H1 (cell line): ENCODE data around the gene BARX2. TPM values are rescaled to one million over a fixed set of nuclear protein-coding genes. Genes with fewer than 3 reads are reported as not detected.

Experiments
- CTCF ChIA-PET: fragments of 300-600 bp; sonication (Branson Sonifier 250); formaldehyde crosslinking; loops from one replicate; lab custom pipeline; 2021; ENCODE audit not compliant: partially characterized antibody; lab: Charles Lee
- POLR2A ChIA-PET: fragments of 300-600 bp; sonication (Branson Sonifier 250); formaldehyde crosslinking; loops from one replicate; lab custom pipeline; 2021; ENCODE audit warnings: inconsistent platforms; ENCODE audit not compliant: partially characterized antibody; lab: Charles Lee
- DNase-seq, 2 experiments: peaks; one replicate each; pipeline versions ENCODE4 v3.0.0 to v3.0.0-alpha.2; 2010 to 2022; ENCODE audit warnings: low spot score in 2 of 2, low read depth in 1 of 2, mixed read lengths in 1 of 2
- FAIRE-seq: peaks from 2 replicates; lab custom pipeline; 2011; peaks lifted over from hg19 to GRCh38; lab: Jason Lieb, UNC
- H2AFZ ChIP-seq: 2 replicates; pipeline ENCODE4 v1.8.1; 2012; ENCODE audit warnings: low read length, inconsistent platforms
- H2AK5ac ChIP-seq: 2 replicates; pipeline ENCODE4 v1.6.1; 2013; ENCODE audit warnings: low read depth, low read length
- H2BK120ac ChIP-seq: replicated peaks from 2 replicates; pipeline ENCODE3; 2013; ENCODE audit warnings: low read depth, low read length, inconsistent platforms
- H2BK12ac ChIP-seq: 2 replicates; pipeline ENCODE4 v1.6.1; 2013; ENCODE audit warnings: low read depth, low read length
- H2BK15ac ChIP-seq: 2 replicates; pipeline ENCODE4 v1.6.1; 2013; ENCODE audit warnings: low read length
- H2BK20ac ChIP-seq: 2 replicates; pipeline ENCODE4 v1.6.1; 2013; ENCODE audit warnings: low read length
- H2BK5ac ChIP-seq: 2 replicates; pipeline ENCODE4 v1.6.1; 2013; ENCODE audit warnings: low read depth, low read length
- H3K14ac ChIP-seq: 2 replicates; pipeline ENCODE4 v1.6.1; 2013; ENCODE audit warnings: inconsistent platforms; ENCODE audit not compliant: insufficient read length
- H3K18ac ChIP-seq: 2 replicates; pipeline ENCODE4 v1.6.1; 2013; ENCODE audit warnings: low read length; ENCODE audit errors: extremely low read depth
- H3K23ac ChIP-seq: 2 replicates; pipeline ENCODE4 v1.6.1; 2013; ENCODE audit warnings: inconsistent platforms; ENCODE audit not compliant: insufficient read length
- H3K23me2 ChIP-seq: 2 replicates; pipeline ENCODE4 v1.6.1; 2013; ENCODE audit warnings: low read depth, low read length
- H3K27ac ChIP-seq: 2 replicates; pipeline ENCODE4 v1.6.1; 2011; ENCODE audit warnings: low read depth, low read length, inconsistent platforms
- H3K27me3 ChIP-seq, 4 experiments: replicated peaks in 1 of 4; 1 replicate in 1 of 4; 2 replicates in 3 of 4; pipeline versions ENCODE4 v1.6.1 to v1.8.1; 2011 to 2013; ENCODE audit warnings: low read length in 3 of 4, mild to moderate bottlenecking in 3 of 4, inconsistent platforms in 2 of 4, mixed read lengths in 2 of 4, moderate library complexity in 1 of 4; ENCODE audit not compliant: control insufficient read depth in 3 of 4, insufficient read depth in 3 of 4; ENCODE audit errors: extremely low read depth in 1 of 4
- H3K36me3 ChIP-seq, 4 experiments: 2 replicates each; pipeline versions ENCODE4 v1.6.1 to v1.8.1; 2011 to 2013; ENCODE audit warnings: mild to moderate bottlenecking in 4 of 4, low read length in 3 of 4, moderate library complexity in 2 of 4, control low read depth in 1 of 4, inconsistent platforms in 1 of 4; ENCODE audit not compliant: insufficient read depth in 4 of 4, control insufficient read depth in 2 of 4
- H3K4ac ChIP-seq: replicated peaks from 2 replicates; pipeline ENCODE3; 2013; ENCODE audit warnings: low read length, low read depth, mixed read lengths, inconsistent platforms; ENCODE audit not compliant: insufficient read length
- H3K4me1 ChIP-seq, 4 experiments: replicated peaks in 1 of 4; 1 replicate in 1 of 4; 2 replicates in 3 of 4; pipeline versions ENCODE4 v1.6.1 to v1.8.1; 2011 to 2013; ENCODE audit warnings: low read length in 3 of 4, inconsistent platforms in 2 of 4, mixed read lengths in 1 of 4; ENCODE audit not compliant: insufficient read depth in 4 of 4, control insufficient read depth in 3 of 4
- H3K4me2 ChIP-seq, 2 experiments: 2 replicates each; pipeline versions ENCODE4 v1.6.1 to v1.8.1; 2011 to 2013; ENCODE audit warnings: low read depth in 2 of 2, low read length in 2 of 2, control low read depth in 1 of 2, inconsistent platforms in 1 of 2, mild to moderate bottlenecking in 1 of 2; ENCODE audit not compliant: insufficient read depth in 1 of 2
- H3K4me3 ChIP-seq, 4 experiments: fragments of 200-600, 300-600 bp in 1 of 4; sonication (generic), shearing (Covaris generic), sonication (Bioruptor Twin) in 1 of 4; 2 replicates each; pipeline versions ENCODE4 v1.5.1 to v1.8.1; 2011 to 2016; ENCODE audit warnings: low read length in 4 of 4, low read depth in 3 of 4, control low read depth in 2 of 4, inconsistent platforms in 2 of 4, mild to moderate bottlenecking in 2 of 4, mixed read lengths in 1 of 4, moderate library complexity in 1 of 4; ENCODE audit not compliant: insufficient read depth in 2 of 4; ENCODE audit errors: extremely low read depth in 1 of 4
- H3K56ac ChIP-seq: replicated peaks from 2 replicates; pipeline ENCODE3; 2013; ENCODE audit warnings: low read depth, mild to moderate bottlenecking, mixed read lengths, low read length, inconsistent platforms; ENCODE audit not compliant: insufficient read length
- H3K79me1 ChIP-seq: 2 replicates; pipeline ENCODE4 v1.6.1; 2013; ENCODE audit warnings: low read depth, low read length, control low read depth
- H3K79me2 ChIP-seq, 2 experiments: 2 replicates each; pipeline versions ENCODE4 v1.6.1 to v1.8.1; 2012 to 2013; ENCODE audit warnings: low read length in 2 of 2, mild to moderate bottlenecking in 2 of 2, inconsistent platforms in 1 of 2; ENCODE audit not compliant: insufficient read depth in 2 of 2, control insufficient read depth in 1 of 2
- H3K9ac ChIP-seq, 4 experiments: replicated peaks in 1 of 4; 1 replicate in 1 of 4; 2 replicates in 3 of 4; pipeline versions ENCODE4 v1.6.1 to v1.8.1; 2011 to 2013; ENCODE audit warnings: low read depth in 3 of 4, low read length in 3 of 4, control low read depth in 2 of 4, mild to moderate bottlenecking in 2 of 4, moderate library complexity in 2 of 4, inconsistent platforms in 1 of 4; ENCODE audit errors: extremely low read depth in 1 of 4
- H3K9me3 ChIP-seq, 2 experiments: 2 replicates each; pipeline versions ENCODE4 v1.6.1 to v1.8.1; 2012 to 2013; ENCODE audit warnings: mild to moderate bottlenecking in 2 of 2, moderate library complexity in 2 of 2, control low read depth in 1 of 2, inconsistent platforms in 1 of 2, low read depth in 1 of 2, low read length in 1 of 2, mixed read lengths in 1 of 2; ENCODE audit not compliant: insufficient read depth in 2 of 2
- H4K20me1 ChIP-seq, 2 experiments: replicated peaks in 1 of 2; 2 replicates each; pipeline versions ENCODE3 to v1.8.1; 2011 to 2013; ENCODE audit warnings: inconsistent platforms in 2 of 2, low read length in 2 of 2, mild to moderate bottlenecking in 1 of 2; ENCODE audit not compliant: insufficient read depth in 2 of 2, control insufficient read depth in 1 of 2
- H4K5ac ChIP-seq: 2 replicates; pipeline ENCODE4 v1.6.1; 2013; ENCODE audit warnings: low read length, low read depth, mixed read lengths, inconsistent platforms; ENCODE audit not compliant: insufficient read length
- H4K8ac ChIP-seq: 2 replicates; pipeline ENCODE4 v1.8.0; 2013; ENCODE audit warnings: mild to moderate bottlenecking, moderate library complexity, low read length, inconsistent platforms; ENCODE audit not compliant: insufficient read depth; ENCODE audit errors: extremely low read depth
- H4K91ac ChIP-seq: replicated peaks from 2 replicates; pipeline ENCODE3; 2013; ENCODE audit warnings: low read length, mixed read lengths, inconsistent platforms; ENCODE audit not compliant: insufficient read length
- ATF3 ChIP-seq: IDR thresholded peaks from 2 replicates; pipeline ENCODE4 v1.6.1; 2011; ENCODE audit warnings: low read depth, mild to moderate bottlenecking, low read length; ENCODE audit not compliant: insufficient read depth
- BACH1 ChIP-seq: IDR thresholded peaks from 2 replicates; pipeline ENCODE4 v1.6.1; 2012; ENCODE audit warnings: low read length, improper control_type of control experiment
- BCL11A ChIP-seq, 2 experiments: IDR thresholded peaks; one replicate each; pipeline ENCODE4 v1.6.1; 2011; ENCODE audit warnings: low read depth in 2 of 2, low read length in 2 of 2, mild to moderate bottlenecking in 2 of 2
- CBX5 ChIP-seq: fragments of 300-800, 300-1000 bp; sonication (generic); IDR thresholded peaks from 2 replicates; pipeline ENCODE4 v1.7.1; 2016; ENCODE audit warnings: antibody characterized with exemption, low read length, low read depth
- KDM4A ChIP-seq: IDR thresholded peaks from one replicate; pipeline ENCODE4 v1.7.1; 2012; ENCODE audit warnings: low read depth, mild to moderate bottlenecking, moderate library complexity, low read length, inconsistent platforms; ENCODE audit not compliant: severe bottlenecking
- KDM5A ChIP-seq: fragments of 200-600 bp; IDR thresholded peaks from 2 replicates; pipeline ENCODE4 v1.7.1; 2012; ENCODE audit warnings: mild to moderate bottlenecking, low read length, inconsistent platforms, mixed read lengths
- POLR2AphosphoS5 ChIP-seq: IDR thresholded peaks from 2 replicates; pipeline ENCODE4 v1.6.1; 2011; ENCODE audit warnings: low read depth, low read length
- RNF2 ChIP-seq: fragments of 200-900, 300-1000 bp; sonication (generic); IDR thresholded peaks from 2 replicates; pipeline ENCODE4 v1.7.1; 2016; ENCODE audit warnings: borderline replicate concordance, low read depth, mild to moderate bottlenecking, antibody characterized with exemption, low read length; ENCODE audit not compliant: poor library complexity, severe bottlenecking; ENCODE audit errors: missing control alignments
- RXRA ChIP-seq: IDR thresholded peaks from 2 replicates; pipeline ENCODE4 v1.6.1; 2011; ENCODE audit warnings: low read depth, mild to moderate bottlenecking, low read length, moderate library complexity; ENCODE audit not compliant: insufficient read depth
- SP4 ChIP-seq: IDR thresholded peaks from 2 replicates; pipeline ENCODE4 v1.6.1; 2012; ENCODE audit warnings: low read length, inconsistent platforms
- SRF ChIP-seq: IDR thresholded peaks from 2 replicates; pipeline ENCODE4 v1.6.1; 2011; ENCODE audit warnings: mild to moderate bottlenecking, low read depth, low read length, moderate library complexity
- WGBS, 2 experiments: shearing (Covaris generic) in 1 of 2; methylation state at CpG; one replicate each; pipeline versions ENCODE4 v1.1.6 to v1.1.7; 2013 to 2015; ENCODE audit warnings: low lambda C conversion rate in 2 of 2, mixed read lengths in 2 of 2, inconsistent platforms in 1 of 2, low coverage in 1 of 2, missing lambda C conversion rate in 1 of 2; ENCODE audit not compliant: insufficient replicate concordance in 2 of 2, insufficient coverage in 1 of 2, insufficient read length in 1 of 2; ENCODE audit errors: extremely low coverage in 1 of 2, missing lambda C conversion rate in 1 of 2; 5-methylcytosine and 5-hydroxymethylcytosine counted together
- polyA plus RNA-seq, 7 experiments: library from polyadenylated mRNA; depleted of rRNA in 3 of 7; stranded (reverse) in 5 of 7; unstranded in 2 of 7; fragments of >200 nt in 5 of 7; fragments of 200-250 nt in 2 of 7; gene quantifications; 1 replicate in 5 of 7; 2 replicates in 1 of 7; 4 replicates in 1 of 7; pipeline versions ENCODE4 v1.2.1 to v1.2.3, GENCODE V29; 2011 to 2013; ENCODE audit warnings: missing spikeins in 2 of 7, mixed read lengths in 2 of 7
- total RNA-seq: library from RNA; stranded (reverse); fragmentation: NEBNext Ultra II Directional; extraction: Animal tissue kit (Norgen Biotek cat#: 25700); gene quantifications from 2 replicates; pipeline ENCODE4 v1.2.1, GENCODE V29; 2021

BARX2 gene
- total and polyA plus RNA-seq, 2 of the 8 experiments (the other 6 are each of a cell fraction or from before 2014, with no cell fraction given): not detected

GRCh38 chr11:129489249-129489648 is 113.6 kb downstream of the BARX2 start:
- CTCF ChIA-PET: interaction anchor here (0.7 kb wide), 1 partner anchor 113 kb away, joined by 4 read pairs; no protein-coding TSS in a partner anchor
- TF ChIP-seq BACH1 (no peak), SRF (no peak), SP4 (no peak), RNF2 (no peak), KDM5A (no peak), KDM4A (no peak), POLR2AphosphoS5 (no peak), CBX5 (no peak), RXRA (no peak), BCL11A (IDR thresholded peaks at IDR 0.05; ENCODE audit: low read depth in 2 of 2, low read length in 2 of 2) (no peak), ATF3 (no peak)

More at GRCh38 chr11:129489249-129489648, 113.6 kb downstream of the BARX2 start:
- H3K14ac ChIP-seq: no peak overlapping the region
- no peak overlapping the region for H3K4me3 ChIP-seq
- H4K20me1 ChIP-seq: no peaks in the 10 kb centered on the region
- no peak overlapping the region for H2AK5ac ChIP-seq
- H4K91ac ChIP-seq: no peak overlapping the region
- no peaks in the 10 kb centered on the region for H3K23me2 ChIP-seq
- no peak overlapping the region for H3K4me2 ChIP-seq
- no peaks in the 10 kb centered on the region for H3K79me2 ChIP-seq
- no peak overlapping the region for H4K8ac ChIP-seq
- DNase-seq: no peak
- H3K23ac ChIP-seq: no peak overlapping the region
- no peak overlapping the region for H2AFZ ChIP-seq
- POLR2A ChIA-PET: no interaction called here
- WGBS, 2 experiments: 92% methylated on average over 1 of the region's 1 CpG; no CpG with 5 or more reads in 1 of the 2 experiments
- no peak overlapping the region for H2BK20ac ChIP-seq
- H3K9me3 ChIP-seq: no peaks in the 10 kb centered on the region; a peak in 1 of 4 replicates
- no peak overlapping the region for H4K5ac ChIP-seq
- no peaks in the 10 kb centered on the region for H3K79me1 ChIP-seq
- no peak overlapping the region for H2BK12ac ChIP-seq
- H3K9ac ChIP-seq: no peak overlapping the region
- H3K56ac ChIP-seq: no peak overlapping the region
- no peaks in the 10 kb centered on the region for H3K36me3 ChIP-seq
- H2BK120ac ChIP-seq: no peak overlapping the region
- no peak overlapping the region for H2BK15ac ChIP-seq
- H2BK5ac ChIP-seq: no peak overlapping the region
- H3K4me1 ChIP-seq: no peaks in the 10 kb centered on the region
- no peak for FAIRE-seq
- H3K4ac ChIP-seq: no peak overlapping the region
- no peaks in the 10 kb centered on the region for H3K27me3 ChIP-seq
- no peak overlapping the region for H3K18ac ChIP-seq
- H3K27ac ChIP-seq: no peak overlapping the region
